ENCODE data around the gene KDM3A.
A peak's percentile ranks its signal among the peaks of the same experiment; 100 is the strongest.

The KDM3A gene

DNA sequence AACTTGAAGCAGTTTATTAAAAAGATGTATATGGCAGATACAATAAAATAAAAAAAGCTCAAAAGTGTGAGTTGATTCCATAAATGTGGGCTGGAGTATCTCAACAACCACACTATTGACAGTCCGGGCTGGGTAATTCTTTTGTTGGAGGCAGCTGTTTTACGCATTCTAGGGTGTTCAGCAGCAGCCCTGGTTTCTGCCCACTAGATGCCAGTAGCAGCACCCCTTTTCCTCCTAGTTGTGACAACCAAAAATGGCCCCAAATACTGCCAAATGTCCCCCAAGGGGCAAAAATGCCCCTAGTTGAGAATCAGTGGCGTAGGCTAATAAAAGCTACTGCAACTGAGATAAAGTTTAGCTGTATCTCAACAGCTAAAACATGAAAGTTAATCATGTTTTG lies 77.3 kb downstream of the KDM3A start:
- DNase-seq (ENCODE audit: low spot score): peak; percentile 54

DNA sequence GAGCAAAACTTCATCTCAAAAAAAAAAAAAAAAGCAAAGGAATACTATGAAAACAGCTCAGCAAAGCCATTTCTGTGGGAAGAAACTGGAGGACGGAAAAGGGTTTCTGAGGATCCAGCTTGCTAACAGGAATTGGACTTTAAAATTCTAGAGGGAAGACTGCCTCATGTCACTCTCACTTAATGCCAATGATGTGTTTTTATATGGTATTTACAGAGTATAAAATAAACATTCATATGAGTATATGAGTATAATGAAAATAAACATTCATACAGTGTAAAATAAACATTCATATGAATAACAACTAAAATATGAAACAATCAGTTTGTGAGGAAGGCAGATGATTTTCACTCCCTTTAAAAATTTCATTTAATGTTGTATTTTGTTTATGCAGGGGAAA lies 78.2 kb downstream of the KDM3A start:
- DNase-seq (ENCODE audit: low spot score): no peak

DNA sequence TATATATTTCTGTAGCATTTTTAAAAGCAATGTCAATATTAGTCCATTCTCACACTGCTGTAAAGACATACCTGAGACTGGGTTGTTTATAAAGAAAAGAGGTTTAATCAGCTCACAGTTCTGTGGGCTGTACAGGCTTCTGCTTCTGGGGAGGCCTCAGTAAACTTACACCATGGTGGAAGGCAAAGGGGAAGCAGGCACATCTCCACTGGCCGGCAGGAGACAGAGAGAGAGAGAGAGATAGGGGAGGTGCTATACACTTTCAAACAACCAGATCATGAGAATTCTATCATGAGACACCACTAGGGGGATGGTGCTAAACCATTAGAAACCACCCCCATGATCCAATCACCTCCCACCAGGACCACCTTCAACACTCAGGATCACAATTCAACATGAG lies 79.0 kb downstream of the KDM3A start:
- no peak for DNase-seq (ENCODE audit: low spot score)

DNA sequence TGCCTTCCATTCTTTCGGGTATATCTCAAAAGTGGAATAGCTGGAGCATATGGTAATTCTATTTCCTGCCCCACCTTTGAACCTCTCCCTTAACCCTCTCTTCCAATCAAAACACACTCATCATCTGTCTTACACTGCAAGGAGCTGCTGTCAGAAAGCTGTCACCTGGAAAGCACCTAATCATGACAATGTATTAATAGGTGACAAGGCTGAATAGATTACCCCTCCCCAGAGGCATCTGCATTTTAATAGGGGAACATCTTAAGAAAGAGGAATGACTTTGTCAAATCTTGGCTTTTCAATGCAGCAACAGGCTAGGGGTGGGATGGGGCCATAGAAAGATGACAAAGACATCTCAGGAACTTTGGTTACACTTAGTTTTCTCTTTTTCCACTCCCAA lies 80.8 kb downstream of the KDM3A start:
- DNase-seq (ENCODE audit: low spot score): no peak

DNA sequence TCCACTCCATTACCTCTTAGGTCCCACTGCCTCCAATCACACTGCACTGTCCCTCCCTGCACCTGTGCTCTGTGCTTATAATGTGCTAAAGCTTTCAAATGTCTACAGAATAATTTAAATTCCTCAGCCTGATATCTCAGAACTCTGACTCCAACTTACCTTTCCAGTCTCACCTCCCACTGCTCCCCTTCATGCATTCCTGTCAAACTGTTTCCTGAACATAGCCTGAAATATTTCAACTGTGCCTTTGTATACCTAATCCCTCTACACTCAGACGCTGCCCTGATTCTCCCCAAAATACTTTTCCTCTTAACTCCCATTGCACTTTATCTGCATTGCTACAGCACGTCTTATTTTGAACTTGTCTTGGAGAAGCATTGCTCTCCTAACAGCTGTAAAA lies 81.5 kb downstream of the KDM3A start:
- DNase-seq (ENCODE audit: low spot score): no peak

GRCh38 chr2:86523491-86523890 lies 82.3 kb downstream of the KDM3A start:
- no peak for DNase-seq (ENCODE audit: low spot score)

- DNase-seq (ENCODE audit: low spot score): no peak
Measured at GRCh38 chr2:86525421-86526340, 84.5 kb downstream of the KDM3A start.

- no peak for DNase-seq (ENCODE audit: low spot score)
Measured at GRCh38 chr2:86533589-86533988, 92.4 kb downstream of the KDM3A start.

DNA sequence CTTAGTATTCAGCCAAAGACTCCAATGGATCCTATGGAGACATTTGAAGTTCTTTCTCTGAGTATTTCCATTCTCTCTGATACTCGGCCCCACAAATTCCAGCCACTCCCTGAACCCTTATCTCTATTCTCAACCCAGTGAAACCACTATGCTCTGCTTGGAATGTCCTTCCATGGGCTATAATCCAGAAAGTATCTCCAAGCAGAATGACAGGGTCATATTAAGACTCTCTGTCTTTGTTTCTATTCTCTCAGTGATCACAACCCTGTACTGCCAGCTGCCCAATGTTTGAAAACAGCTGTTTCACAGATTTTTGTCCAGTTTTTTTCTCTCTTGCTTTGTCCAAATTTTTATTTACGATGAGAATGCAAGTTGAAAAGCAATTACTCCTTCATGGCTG lies 100.2 kb downstream of the KDM3A start:
- DNase-seq (ENCODE audit: low spot score): no peak

All from cerebellar cortex (tissue), 1 donor.